ENCODE data around the gene FOXP1.

Gene FOXP1

GRCh38 chr3:71056327-71056726 is 527.2 kb downstream of the FOXP1 start:
- ATAC-seq (replicated peaks; ENCODE audit: extremely low read depth, poor library complexity, severe bottlenecking): no peak
- no peak for DNase-seq (ENCODE audit: low spot score in 2 of 2)
- H3K27ac Mint-ChIP-seq (ENCODE audit: low read depth): no peak overlapping the region
- H3K36me3 Mint-ChIP-seq (ENCODE audit: insufficient read depth): peaks cover 27% of the 10 kb centered on the region
- no peak overlapping the region for H3K4me3 Mint-ChIP-seq
- H3K27me3 Mint-ChIP-seq: no peaks in the 10 kb centered on the region
- H3K4me1 Mint-ChIP-seq: peaks cover 63% of the 10 kb centered on the region
- no peaks in the 10 kb centered on the region for H3K9me3 Mint-ChIP-seq

- peaks cover 35% of the 10 kb centered on the region for H3K36me3 Mint-ChIP-seq (ENCODE audit: insufficient read depth)
Measured at GRCh38 chr3:71055257-71056001, 528.1 kb downstream of the FOXP1 start.

GRCh38 chr3:71054312-71054711 is 529.2 kb downstream of the FOXP1 start:
- no peaks in the 10 kb centered on the region for H3K9me3 Mint-ChIP-seq
- H3K36me3 Mint-ChIP-seq (ENCODE audit: insufficient read depth): peaks cover 42% of the 10 kb centered on the region
- no peaks in the 10 kb centered on the region for H3K27me3 Mint-ChIP-seq
- no peak overlapping the region for H3K27ac Mint-ChIP-seq (ENCODE audit: low read depth)
- H3K4me1 Mint-ChIP-seq: peaks cover 67% of the 10 kb centered on the region
- H3K4me3 Mint-ChIP-seq: no peak overlapping the region
- ATAC-seq (replicated peaks; ENCODE audit: extremely low read depth, poor library complexity, severe bottlenecking): no peak
- no peak for DNase-seq (ENCODE audit: low spot score in 2 of 2)

More at GRCh38 chr3:71055257-71056001, 528.1 kb downstream of the FOXP1 start:
- peaks cover 63% of the 10 kb centered on the region for H3K4me1 Mint-ChIP-seq
- DNase-seq (ENCODE audit: low spot score in 2 of 2) (no peak), ATAC-seq (replicated peaks; ENCODE audit: extremely low read depth, poor library complexity, severe bottlenecking) (no peak)
- no peak overlapping the region for H3K27ac Mint-ChIP-seq (ENCODE audit: low read depth)
- H3K9me3 Mint-ChIP-seq: no peaks in the 10 kb centered on the region
- no peak overlapping the region for H3K4me3 Mint-ChIP-seq
- no peaks in the 10 kb centered on the region for H3K27me3 Mint-ChIP-seq

GRCh38 chr3:71053495-71053894 is 530.0 kb downstream of the FOXP1 start:
- Mint-ChIP-seq H3K27me3 (no peaks in the 10 kb centered on the region), H3K36me3 (ENCODE audit: insufficient read depth) (peaks cover 42% of the 10 kb centered on the region), H3K4me1 (peaks cover 70% of the 10 kb centered on the region), H3K27ac (ENCODE audit: low read depth) (no peak overlapping the region), H3K4me3 (no peak overlapping the region), H3K9me3 (no peaks in the 10 kb centered on the region)
- DNase-seq (ENCODE audit: low spot score in 2 of 2) (no peak), ATAC-seq (replicated peaks; ENCODE audit: extremely low read depth, poor library complexity, severe bottlenecking) (no peak)

- Mint-ChIP-seq H3K4me3 (no peak overlapping the region), H3K36me3 (ENCODE audit: insufficient read depth) (peaks cover 40% of the 10 kb centered on the region), H3K9me3 (no peaks in the 10 kb centered on the region), H3K27ac (ENCODE audit: low read depth) (peak overlapping the region; percentile 16), H3K27me3 (no peaks in the 10 kb centered on the region), H3K4me1 (peaks cover 65% of the 10 kb centered on the region)
- DNase-seq (ENCODE audit: low spot score in 2 of 2) (no peak), ATAC-seq (replicated peaks; ENCODE audit: extremely low read depth, poor library complexity, severe bottlenecking) (no peak)
Measured at GRCh38 chr3:71052716-71053115, 530.8 kb downstream of the FOXP1 start.

- peak overlapping the region; percentile 16 for H3K27ac Mint-ChIP-seq (ENCODE audit: low read depth)
- no peak overlapping the region for H3K4me3 Mint-ChIP-seq
- DNase-seq (ENCODE audit: low spot score in 2 of 2) (no peak), ATAC-seq (replicated peaks; ENCODE audit: extremely low read depth, poor library complexity, severe bottlenecking) (no peak)
- H3K36me3 Mint-ChIP-seq (ENCODE audit: insufficient read depth): peaks cover 42% of the 10 kb centered on the region
- H3K9me3 Mint-ChIP-seq: no peaks in the 10 kb centered on the region
- H3K4me1 Mint-ChIP-seq: peaks cover 63% of the 10 kb centered on the region
- H3K27me3 Mint-ChIP-seq: no peaks in the 10 kb centered on the region
Measured at GRCh38 chr3:71051893-71052687, 531.4 kb downstream of the FOXP1 start.

GRCh38 chr3:71051259-71051595 is 532.3 kb downstream of the FOXP1 start:
- no peaks in the 10 kb centered on the region for H3K9me3 Mint-ChIP-seq
- DNase-seq (ENCODE audit: low spot score in 2 of 2) (no peak), ATAC-seq (replicated peaks; ENCODE audit: extremely low read depth, poor library complexity, severe bottlenecking) (no peak)
- H3K27ac Mint-ChIP-seq (ENCODE audit: low read depth): peak overlapping the region; percentile 79
- peak overlapping the region; percentile 40 for H3K4me3 Mint-ChIP-seq
- peaks cover 72% of the 10 kb centered on the region for H3K4me1 Mint-ChIP-seq
- H3K36me3 Mint-ChIP-seq (ENCODE audit: insufficient read depth): peaks cover 48% of the 10 kb centered on the region
- H3K27me3 Mint-ChIP-seq: no peaks in the 10 kb centered on the region

- H3K27ac Mint-ChIP-seq (ENCODE audit: low read depth): peak overlapping the region; percentile 79
- DNase-seq (ENCODE audit: low spot score in 2 of 2): peak in 1 of 2 donors; percentile 23
- ATAC-seq (replicated peaks; ENCODE audit: extremely low read depth, poor library complexity, severe bottlenecking): peak; percentile 93
- peaks cover 53% of the 10 kb centered on the region for H3K36me3 Mint-ChIP-seq (ENCODE audit: insufficient read depth)
- H3K9me3 Mint-ChIP-seq: no peaks in the 10 kb centered on the region
- H3K4me3 Mint-ChIP-seq: peak overlapping the region; percentile 54
- H3K27me3 Mint-ChIP-seq: no peaks in the 10 kb centered on the region
- peaks cover 77% of the 10 kb centered on the region for H3K4me1 Mint-ChIP-seq
Measured at GRCh38 chr3:71050538-71051258, 532.8 kb downstream of the FOXP1 start.

- peak overlapping the region; percentile 79 for H3K27ac Mint-ChIP-seq (ENCODE audit: low read depth)
- peaks cover 57% of the 10 kb centered on the region for H3K36me3 Mint-ChIP-seq (ENCODE audit: insufficient read depth)
- DNase-seq (ENCODE audit: low spot score in 2 of 2) (no peak), ATAC-seq (replicated peaks; ENCODE audit: extremely low read depth, poor library complexity, severe bottlenecking) (no peak)
- peaks cover 78% of the 10 kb centered on the region for H3K4me1 Mint-ChIP-seq
- no peaks in the 10 kb centered on the region for H3K9me3 Mint-ChIP-seq
- no peaks in the 10 kb centered on the region for H3K27me3 Mint-ChIP-seq
- H3K4me3 Mint-ChIP-seq: peak overlapping the region; percentile 54
Measured at GRCh38 chr3:71050166-71050537, 533.4 kb downstream of the FOXP1 start.

- no peak overlapping the region for H3K27ac Mint-ChIP-seq (ENCODE audit: low read depth)
- no peaks in the 10 kb centered on the region for H3K27me3 Mint-ChIP-seq
- ATAC-seq (replicated peaks; ENCODE audit: extremely low read depth, poor library complexity, severe bottlenecking) (no peak), DNase-seq (ENCODE audit: low spot score in 2 of 2) (no peak)
- no peak overlapping the region for H3K4me3 Mint-ChIP-seq
- peaks cover 69% of the 10 kb centered on the region for H3K4me1 Mint-ChIP-seq
- peaks cover 56% of the 10 kb centered on the region for H3K36me3 Mint-ChIP-seq (ENCODE audit: insufficient read depth)
- no peaks in the 10 kb centered on the region for H3K9me3 Mint-ChIP-seq
Measured at GRCh38 chr3:71048948-71049347, 534.6 kb downstream of the FOXP1 start.

- Mint-ChIP-seq H3K4me3 (no peak overlapping the region), H3K9me3 (no peaks in the 10 kb centered on the region), H3K4me1 (peaks cover 61% of the 10 kb centered on the region), H3K27ac (ENCODE audit: low read depth) (no peak overlapping the region), H3K36me3 (ENCODE audit: insufficient read depth) (peaks cover 54% of the 10 kb centered on the region), H3K27me3 (no peaks in the 10 kb centered on the region)
- DNase-seq (ENCODE audit: low spot score in 2 of 2): no peak
- ATAC-seq (replicated peaks; ENCODE audit: extremely low read depth, poor library complexity, severe bottlenecking): no peak
Measured at GRCh38 chr3:71047616-71048531, 535.7 kb downstream of the FOXP1 start.

- Mint-ChIP-seq H3K4me1 (peaks cover 64% of the 10 kb centered on the region), H3K9me3 (no peaks in the 10 kb centered on the region), H3K27ac (ENCODE audit: low read depth) (peak overlapping the region; percentile 25), H3K36me3 (ENCODE audit: insufficient read depth) (peaks cover 49% of the 10 kb centered on the region), H3K4me3 (no peak overlapping the region), H3K27me3 (no peaks in the 10 kb centered on the region)
- DNase-seq (ENCODE audit: low spot score in 2 of 2): no peak
- no peak for ATAC-seq (replicated peaks; ENCODE audit: extremely low read depth, poor library complexity, severe bottlenecking)
Measured at GRCh38 chr3:71046791-71047190, 536.7 kb downstream of the FOXP1 start.

Measured in central memory CD8-positive, alpha-beta T cell (primary cell).